B cell (primary cell): Measurements from ENCODE around the gene ARL5A.

Source experiments
- EZH2 ChIP-seq: IDR thresholded peaks from 2 replicates; pipeline ENCODE4 v1.6.1; 2012; ENCODE audit warnings: borderline replicate concordance, low read depth, mild to moderate bottlenecking, moderate library complexity, low read length; ENCODE audit not compliant: insufficient read depth, poor library complexity, severe bottlenecking
- TF ChIP-seq, protein P1 (sequence below): fragments of 200-600 bp; IDR thresholded peaks from one replicate; pipeline ENCODE4 v1.8.0; 2022; ENCODE audit warnings: antibody characterized with exemption, mild to moderate bottlenecking

DNA sequence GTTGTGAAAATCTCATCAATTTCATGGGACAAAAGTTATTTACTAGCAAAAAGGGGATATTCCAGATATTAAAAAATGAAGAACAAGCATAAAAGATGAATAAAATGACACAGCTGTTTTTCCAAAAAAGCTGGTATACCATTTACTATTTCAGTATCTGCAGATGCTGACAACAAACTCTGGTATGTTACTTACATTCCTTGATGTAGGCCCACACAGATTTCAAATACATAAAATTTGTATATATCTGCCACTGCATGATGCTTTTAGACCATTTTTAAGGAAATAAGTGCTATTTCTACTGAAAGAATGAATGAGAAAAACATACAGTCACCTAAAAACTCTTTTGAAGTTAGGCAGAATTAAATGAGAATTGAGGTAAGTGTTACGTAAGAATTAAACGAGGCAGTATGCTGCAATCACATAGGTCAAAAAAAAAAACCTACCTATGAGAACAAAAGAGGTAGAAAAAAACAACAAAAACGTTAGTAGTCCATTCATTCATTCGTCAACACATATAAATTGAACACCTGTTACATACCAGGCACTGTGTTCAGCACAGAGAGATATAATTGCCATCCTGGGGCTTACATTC lies 32.5 kb downstream of the ARL5A start:
- TF ChIP-seq, protein P1, sequence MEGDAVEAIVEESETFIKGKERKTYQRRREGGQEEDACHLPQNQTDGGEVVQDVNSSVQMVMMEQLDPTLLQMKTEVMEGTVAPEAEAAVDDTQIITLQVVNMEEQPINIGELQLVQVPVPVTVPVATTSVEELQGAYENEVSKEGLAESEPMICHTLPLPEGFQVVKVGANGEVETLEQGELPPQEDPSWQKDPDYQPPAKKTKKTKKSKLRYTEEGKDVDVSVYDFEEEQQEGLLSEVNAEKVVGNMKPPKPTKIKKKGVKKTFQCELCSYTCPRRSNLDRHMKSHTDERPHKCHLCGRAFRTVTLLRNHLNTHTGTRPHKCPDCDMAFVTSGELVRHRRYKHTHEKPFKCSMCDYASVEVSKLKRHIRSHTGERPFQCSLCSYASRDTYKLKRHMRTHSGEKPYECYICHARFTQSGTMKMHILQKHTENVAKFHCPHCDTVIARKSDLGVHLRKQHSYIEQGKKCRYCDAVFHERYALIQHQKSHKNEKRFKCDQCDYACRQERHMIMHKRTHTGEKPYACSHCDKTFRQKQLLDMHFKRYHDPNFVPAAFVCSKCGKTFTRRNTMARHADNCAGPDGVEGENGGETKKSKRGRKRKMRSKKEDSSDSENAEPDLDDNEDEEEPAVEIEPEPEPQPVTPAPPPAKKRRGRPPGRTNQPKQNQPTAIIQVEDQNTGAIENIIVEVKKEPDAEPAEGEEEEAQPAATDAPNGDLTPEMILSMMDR: no peak
- TF ChIP-seq EZH2: no peak
